Subcutaneous preadipocyte (primary cell): Measurements from ENCODE around the gene RAD17. TPM values are rescaled to one million over a fixed set of nuclear protein-coding genes. Genes with fewer than 3 reads are reported as not detected.

Experiments used
- total RNA-seq: library from RNA; depleted of rRNA; stranded (reverse); fragments of >200 nt; gene quantifications from 2 replicates; pipeline ENCODE4 v1.2.3, GENCODE V29; 2012

Gene RAD17
- total RNA-seq, result 15.8 and 16.8 TPM in 2 replicates

GRCh38 chr5:69369340-69370121 lies at the start of gene RAD17, which contains the start of the genes AK6 and TAF9:
Gene RAD17 (plus strand): TSS chr5:69369818. CDS start chr5:69372209, 2,391 bp downstream.
Gene AK6 (minus strand): TSS chr5:69369520. CDS start chr5:69369490, 30 bp downstream.
Gene TAF9 (minus strand): TSS chr5:69369520. CDS start chr5:69365737, 3,783 bp downstream.

GRCh38 chr5:69414885-69415583 lies 45.4 kb downstream of the RAD17 start, which contains the start of gene MARVELD2:
Gene MARVELD2 (plus strand): TSS chr5:69415116. CDS start chr5:69419386, 4,270 bp downstream.

Other genes with a start within 250 kb of the RAD17 start
- gene CCNB1, start 202.7 kb upstream of the RAD17 start, total RNA-seq, result 156 and 204 TPM in 2 replicates
- 15.1 and 23.7 TPM in 2 replicates for gene CENPH, start 180.2 kb upstream of the RAD17 start, total RNA-seq
- gene CDK7, start 134.9 kb upstream of the RAD17 start, total RNA-seq, result 40.8 and 46.1 TPM in 2 replicates
- gene CCDC125, start 37.0 kb upstream of the RAD17 start, total RNA-seq, result 3.3 and 3.7 TPM in 2 replicates
- 25.7 and 32.8 TPM in 2 replicates for gene AK6, start 298 bp upstream of the RAD17 start, total RNA-seq
- 90.7 and 97.4 TPM in 2 replicates for gene TAF9, start 298 bp upstream of the RAD17 start, total RNA-seq
- under 0.01 and 2.0 TPM in 2 replicates for gene MARVELD2, start 45.3 kb downstream of the RAD17 start, total RNA-seq
- gene OCLN, start 123.0 kb downstream of the RAD17 start, total RNA-seq, result 5.5 and 7.3 TPM in 2 replicates
- gene GTF2H2C, start 190.4 kb downstream of the RAD17 start, total RNA-seq, result 40.4 and 55.5 TPM in 2 replicates